NCI-H345 treated with DMSO at 0.1 percent for 48 hours (cell line): ENCODE data around the gene FIGN.

Source experiments
- DNase-seq: peaks from one replicate; lab custom pipeline; 2025; ENCODE audit not compliant: unreplicated experiment; lab: John Stamatoyannopoulos, UW

Gene FIGN

DNA sequence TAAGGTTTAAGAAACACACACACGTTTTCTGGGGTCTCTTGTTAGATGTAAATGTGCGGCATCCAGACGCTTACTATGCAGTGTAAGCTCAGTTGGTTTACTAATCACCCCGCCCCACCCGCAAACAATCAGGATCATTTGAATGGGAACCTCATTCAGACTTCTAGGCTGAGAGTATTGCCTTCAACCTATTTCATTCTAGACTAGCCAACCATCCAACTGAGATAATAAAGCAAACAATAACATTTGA lies 1.3 kb upstream of the FIGN start:
- peak; percentile 36 for DNase-seq

DNA sequence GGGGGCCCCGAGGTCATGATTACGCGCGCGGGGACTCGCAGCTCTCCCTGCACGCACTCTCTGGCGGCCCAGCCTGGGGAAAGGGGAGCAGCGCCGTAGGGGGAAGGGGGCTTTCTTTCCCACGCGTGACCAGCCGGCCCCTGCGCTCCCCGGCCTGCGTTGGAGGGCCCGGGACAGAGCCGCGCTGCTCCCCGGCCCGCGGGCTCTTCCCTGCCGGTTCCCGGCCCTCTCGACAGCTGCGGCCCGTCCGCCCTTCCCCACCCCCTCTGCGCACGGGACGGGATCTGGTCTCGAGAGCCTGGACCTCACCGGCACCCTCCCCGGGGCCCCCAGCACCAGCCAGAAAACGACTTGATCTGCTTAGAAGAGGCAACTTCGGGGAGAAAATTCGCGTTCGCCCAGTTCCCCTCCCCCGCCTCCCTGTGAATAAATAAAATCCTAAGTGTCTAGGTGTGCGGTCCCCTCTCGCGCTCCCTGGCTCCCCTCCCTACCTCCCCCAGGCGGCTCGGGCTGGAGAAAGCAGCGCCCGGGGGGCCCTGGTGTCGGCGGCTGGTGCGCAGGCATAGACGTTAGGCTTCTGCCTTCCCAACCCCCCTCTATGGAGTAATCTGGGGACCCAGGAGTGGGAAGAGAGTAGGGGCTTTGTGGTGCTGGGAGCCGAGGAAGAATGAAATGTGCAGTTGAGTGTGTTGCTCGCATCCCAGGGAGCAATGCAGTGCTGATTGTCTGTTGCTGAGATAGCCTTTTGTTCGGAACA lies 803 bp upstream of the FIGN start:
- peak; percentile 49 for DNase-seq

DNA sequence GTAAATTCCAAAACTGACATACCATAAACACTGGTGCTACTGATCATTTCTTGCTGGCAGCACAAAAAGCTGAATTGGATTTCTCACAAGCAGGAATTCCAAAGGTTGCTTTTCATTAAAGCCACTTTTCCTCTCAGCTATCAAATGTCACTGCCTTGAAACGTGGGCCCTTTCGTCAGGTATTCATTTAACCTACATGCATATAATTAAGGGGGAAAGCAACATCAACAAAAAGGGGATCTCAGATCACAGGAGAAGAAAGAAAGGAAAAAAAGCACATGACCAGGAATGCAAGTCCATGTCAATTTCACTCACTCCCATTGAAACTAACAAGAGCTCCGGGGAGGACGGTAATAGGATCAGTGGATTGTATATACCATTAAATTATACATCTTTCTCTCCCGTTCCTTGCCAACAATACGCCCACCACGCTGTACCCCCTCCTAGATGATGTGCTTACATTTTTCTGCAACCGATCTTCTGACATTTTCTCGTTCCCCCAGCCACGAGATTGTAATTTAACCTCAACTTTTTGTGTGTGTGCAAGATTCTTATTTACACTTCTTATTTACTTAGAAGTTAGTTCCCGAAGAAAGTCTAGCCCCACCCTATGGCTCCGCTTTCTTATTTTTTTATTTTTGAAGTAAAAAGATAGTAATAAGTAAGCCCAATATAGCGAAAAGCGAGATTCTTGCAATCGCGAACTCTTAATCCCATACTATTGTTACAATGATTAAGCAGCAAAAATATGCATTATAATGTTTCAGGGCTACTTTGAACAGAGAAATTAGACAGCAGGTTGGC lies 725 bp downstream of the FIGN start:
- DNase-seq, result peak; percentile 20

DNA sequence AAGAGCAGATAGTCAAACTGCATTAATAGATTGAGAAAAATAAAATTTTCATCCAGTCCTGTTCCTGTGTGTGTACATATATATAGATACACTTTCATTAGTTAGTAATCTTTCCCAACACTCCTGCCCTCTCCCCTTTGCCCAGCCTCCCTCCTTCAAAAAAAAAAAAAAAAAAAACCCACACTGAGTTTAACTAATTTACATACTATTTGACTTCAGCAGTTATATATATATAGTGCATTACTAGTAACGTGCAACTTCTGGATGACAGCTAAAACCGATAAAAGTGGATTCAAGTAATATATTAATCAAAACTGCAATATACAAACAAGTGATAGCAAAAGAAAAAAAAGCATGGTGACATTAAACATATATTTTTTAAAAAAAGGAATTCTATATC lies 1.4 kb downstream of the FIGN start:
- DNase-seq, result no peak

DNA sequence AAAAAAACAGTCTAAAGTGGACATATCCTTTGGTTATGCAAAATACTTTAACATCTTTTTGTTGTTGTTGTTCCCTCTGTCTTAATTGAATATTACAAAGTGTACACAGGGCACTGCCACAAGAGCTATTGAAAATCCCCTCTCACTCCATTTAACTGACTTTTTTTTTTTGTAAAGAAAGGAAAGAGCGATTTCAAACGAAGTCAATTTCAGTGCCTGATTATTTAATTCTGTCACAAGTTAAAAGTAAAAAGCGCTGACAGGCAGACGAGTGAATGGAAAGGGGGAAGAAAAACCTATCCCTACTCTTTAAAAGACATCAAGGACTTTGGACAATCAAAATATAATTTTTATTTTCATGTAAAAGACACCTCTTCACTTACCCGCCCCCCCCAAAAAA lies 1.9 kb downstream of the FIGN start:
- no peak for DNase-seq

DNA sequence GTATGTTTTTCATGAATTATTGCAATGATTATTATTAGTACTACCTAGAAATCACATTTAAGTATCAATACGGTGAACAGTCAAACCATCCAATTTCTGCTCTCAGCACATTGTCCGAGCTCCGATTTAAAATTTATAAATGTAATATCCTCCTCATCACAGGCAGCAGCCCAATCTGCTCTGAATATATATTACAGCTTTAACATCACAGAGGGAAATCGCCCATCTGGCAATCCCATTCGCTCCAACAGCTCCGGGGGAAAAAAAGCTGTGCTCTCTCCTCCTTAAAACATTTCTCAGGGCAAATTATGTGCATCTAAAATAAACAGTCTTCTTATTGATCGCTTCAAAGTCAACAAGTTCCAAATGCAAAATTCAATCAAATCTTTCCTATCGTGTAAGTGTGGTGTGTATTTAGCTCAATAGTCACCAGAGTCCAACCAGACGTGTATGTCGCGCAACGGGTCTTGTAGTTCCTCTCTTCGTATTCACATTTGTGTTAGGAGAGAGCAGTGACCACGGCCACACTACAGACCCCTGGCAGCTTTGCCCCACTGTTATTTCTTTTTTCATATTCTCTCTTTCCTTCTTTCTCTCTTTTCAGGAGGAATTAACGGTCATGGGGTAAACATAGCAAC lies 2.4 kb downstream of the FIGN start:
- DNase-seq, result no peak

DNA sequence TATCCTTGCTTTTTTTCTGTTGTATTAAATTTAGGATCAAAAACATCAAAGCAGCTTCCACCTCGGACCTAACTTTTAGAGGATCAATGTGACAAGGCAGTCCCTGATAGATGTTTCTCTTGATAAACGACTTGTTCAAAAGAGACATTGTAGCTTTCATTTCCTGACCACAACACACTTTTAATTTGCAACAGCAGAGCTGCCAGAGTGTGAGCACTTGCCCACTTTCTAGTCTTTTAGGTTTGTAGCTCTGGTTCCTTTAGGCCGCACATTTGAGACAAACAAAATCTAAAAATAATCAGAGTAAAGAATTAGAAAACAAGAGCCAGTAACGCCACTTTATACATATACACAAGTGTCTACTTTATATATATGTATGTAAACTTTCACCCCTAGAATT lies 3.1 kb downstream of the FIGN start:
- DNase-seq, result no peak

DNA sequence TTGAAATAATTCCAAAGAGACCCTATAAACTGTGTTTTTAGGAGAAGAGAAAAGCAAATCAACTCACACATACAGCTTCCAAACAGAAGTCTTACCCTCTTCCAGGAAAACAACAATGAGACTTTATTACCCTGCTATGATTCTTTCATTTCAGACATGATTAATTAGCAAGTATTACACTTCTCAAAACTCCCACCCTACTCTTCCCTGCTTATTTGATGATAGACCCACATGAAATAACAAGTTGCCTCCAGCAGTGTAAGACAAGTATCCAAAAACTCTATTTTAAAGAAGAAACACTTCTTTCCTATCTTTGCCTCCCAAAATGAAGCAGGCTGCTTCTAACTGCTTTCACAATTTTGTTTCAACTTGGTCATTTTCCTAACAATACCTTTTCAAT lies 4.1 kb downstream of the FIGN start:
- no peak for DNase-seq

DNA sequence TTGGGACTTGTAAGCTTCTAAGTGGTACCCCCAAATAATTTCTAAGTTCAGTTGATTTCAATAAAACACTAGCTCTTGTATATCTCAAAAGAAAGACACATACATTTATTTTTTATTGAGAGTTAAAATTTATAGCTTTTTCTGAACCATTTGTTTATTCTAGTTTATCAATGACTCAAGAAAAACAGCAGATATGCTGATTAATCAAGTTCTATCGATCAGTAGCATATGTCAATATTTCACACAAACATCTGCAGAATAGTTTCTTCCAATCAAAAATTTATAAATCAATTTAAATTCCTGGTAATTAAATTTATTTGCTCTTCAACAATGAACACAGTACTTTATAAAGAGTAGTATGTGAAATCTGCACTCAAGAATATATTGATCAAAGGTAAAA lies 5.3 kb downstream of the FIGN start:
- DNase-seq, result no peak

DNA sequence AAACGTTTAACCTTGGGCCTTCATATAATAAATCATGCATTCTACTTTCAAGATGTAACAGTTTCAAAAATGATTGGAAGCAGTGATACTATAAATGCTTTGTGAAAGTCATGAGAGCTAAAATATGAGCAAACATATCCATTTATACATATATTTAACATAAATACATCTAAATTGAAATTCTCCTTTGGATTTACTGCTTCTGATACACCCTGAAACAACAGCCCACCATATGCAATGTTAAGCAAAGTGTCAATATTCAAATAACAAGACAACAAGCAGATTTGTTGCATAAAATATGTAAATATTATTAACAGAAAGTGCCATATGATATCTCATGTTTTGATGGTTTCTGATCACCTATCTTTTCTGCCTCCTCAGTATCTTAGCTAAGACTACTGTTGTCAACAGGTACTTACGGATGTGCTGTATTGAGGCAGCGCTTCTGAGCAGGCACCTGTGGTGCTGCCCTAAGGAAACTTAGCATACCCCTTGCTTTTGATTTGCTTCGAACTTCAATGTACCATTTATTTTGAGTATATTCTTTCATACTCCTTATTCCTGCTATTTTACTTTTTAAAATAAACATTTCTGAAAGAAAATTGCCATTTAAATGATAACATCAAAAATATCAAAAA lies 6.1 kb downstream of the FIGN start:
- DNase-seq, result no peak

DNA sequence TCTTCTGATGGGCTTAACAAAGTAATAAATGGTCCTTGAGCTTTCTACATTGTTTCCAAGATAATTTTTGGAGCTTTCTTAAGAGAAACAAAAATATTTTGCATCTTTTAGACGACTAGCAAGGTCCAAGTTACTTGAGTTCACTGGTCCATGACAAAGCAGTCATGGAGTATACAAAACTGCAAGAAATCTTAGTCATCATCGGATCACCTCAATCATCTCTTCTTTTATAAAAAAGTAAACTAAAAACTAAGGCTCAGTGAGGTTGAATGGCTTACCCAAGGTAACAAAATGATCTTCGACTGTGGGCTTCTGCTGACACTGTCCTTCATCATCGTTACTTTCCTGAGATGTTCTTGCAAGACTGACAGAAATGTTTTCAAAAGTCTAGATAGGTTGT lies 11.9 kb downstream of the FIGN start:
- DNase-seq, result no peak

DNA sequence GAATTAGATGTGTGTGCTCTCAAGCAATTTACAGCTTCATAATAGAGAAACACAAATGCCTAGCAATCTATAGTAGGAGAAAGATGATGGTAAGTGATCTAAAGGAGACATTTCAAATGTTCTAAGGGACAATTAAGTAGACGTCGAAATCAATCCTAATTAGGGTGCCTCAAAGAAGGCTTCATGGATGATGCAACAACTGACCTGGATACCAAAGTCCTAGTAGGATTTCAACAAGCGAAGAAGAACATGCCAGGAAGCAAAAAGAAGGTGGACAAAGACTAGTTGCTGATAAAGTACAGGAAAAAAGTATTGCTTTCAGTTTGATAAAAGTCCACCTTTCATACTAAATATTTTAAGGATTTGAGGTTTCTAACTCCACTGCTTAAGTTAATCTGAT lies 12.5 kb downstream of the FIGN start:
- DNase-seq, result no peak

DNA sequence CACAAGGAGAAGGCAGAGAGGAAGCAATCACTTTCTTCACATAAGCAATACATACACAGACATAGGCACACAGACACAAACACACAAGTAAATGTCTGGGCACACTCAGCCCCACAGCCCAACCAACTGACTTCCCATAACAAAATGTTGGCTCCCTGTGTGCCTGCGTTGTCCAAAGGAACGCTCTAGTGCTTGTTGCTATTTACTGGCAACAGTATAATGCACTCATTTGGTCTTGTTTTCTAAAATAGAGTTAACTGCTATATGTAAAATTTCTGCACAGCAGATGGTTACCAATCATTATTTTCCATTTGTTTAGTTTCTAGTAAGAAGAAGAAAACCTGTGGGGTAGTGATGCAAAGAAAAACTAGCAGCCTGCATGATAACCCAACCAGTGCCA lies 16.5 kb downstream of the FIGN start:
- DNase-seq, result no peak

DNA sequence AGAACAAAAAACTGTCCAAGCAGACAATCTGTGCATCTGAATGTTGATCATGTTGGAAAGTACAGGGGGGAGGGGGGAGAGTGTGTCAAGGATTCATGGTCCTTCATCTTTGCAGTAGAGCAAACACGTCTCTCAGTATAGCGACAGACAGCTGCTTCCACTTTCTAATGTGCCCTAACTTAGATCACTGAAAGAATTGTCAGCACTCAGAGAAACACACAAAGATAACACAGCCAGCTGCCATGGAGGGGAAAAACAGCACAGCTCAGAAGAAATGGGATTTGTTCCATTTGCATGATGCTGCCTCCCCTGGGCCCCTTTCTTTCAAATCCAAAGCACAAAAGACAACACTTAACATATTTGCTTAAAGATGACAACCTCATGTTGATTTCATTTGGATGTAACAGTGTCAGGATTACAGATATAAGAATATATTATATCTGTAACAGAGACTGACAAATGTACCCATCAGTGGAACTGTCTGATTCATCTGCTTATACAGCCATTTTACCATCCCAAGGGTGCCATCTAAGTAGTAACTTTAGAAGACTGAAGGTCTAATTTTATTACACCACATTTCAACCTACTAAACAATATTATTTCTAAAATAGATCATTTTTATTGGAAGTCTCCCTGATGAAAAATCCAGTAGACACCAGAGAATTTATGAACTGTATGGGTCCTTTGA lies 17.7 kb downstream of the FIGN start:
- DNase-seq, result peak; percentile 49

DNA sequence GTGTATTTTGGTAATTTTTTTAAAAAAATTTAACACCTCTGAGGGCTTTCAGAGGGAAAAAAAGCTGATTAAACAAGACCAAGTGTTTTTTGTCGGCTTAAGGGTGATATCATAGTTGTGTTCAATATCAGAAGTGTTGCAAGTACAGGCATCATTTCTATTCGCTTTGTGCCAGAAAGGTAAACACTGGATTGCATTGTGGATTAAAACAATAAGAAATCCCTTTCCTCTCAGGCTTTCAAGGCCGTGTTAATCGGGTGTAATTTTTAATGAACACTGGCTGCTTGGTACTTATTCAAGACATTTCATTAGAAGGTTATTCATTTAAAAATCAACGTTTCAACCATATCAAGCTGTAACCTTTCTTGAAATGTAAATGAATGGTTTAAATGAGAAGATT lies 18.3 kb downstream of the FIGN start:
- peak; percentile 22 for DNase-seq

DNA sequence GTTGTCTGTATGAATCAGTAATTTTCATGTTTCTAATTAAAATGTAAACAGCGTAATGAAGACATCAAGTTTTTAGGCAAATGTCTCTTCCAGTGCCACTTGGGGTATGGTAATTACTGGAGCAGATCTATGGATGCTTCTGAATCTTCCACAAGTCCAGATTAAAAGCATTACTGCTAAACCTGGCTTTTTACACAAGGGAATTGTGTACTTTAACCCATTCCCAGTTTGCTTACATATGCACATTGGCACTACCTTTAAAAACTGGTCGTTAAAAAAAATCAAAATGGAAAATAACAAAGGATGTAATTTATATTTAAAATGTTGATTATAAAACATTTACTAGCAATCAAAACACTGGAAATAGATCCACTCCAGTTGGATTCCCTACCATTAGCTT lies 19.7 kb downstream of the FIGN start:
- no peak for DNase-seq

DNA sequence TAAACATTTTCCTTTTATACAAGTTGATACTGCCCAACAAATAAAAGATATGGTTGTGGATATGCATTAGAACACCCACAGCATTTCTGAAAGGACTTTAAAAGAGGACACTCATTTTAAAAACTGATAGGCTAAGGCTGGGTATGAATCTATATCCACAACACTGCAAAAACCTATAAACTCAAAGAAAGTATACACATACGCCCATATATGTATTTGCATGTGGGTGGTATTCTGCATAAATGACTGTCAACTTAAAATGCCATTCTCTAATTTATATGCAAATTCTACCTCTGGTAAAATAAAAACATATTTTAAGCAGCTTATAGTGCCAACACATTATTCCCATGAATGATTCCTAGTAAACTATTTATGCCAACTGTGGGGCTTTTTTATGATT lies 20.1 kb downstream of the FIGN start:
- DNase-seq, result no peak

DNA sequence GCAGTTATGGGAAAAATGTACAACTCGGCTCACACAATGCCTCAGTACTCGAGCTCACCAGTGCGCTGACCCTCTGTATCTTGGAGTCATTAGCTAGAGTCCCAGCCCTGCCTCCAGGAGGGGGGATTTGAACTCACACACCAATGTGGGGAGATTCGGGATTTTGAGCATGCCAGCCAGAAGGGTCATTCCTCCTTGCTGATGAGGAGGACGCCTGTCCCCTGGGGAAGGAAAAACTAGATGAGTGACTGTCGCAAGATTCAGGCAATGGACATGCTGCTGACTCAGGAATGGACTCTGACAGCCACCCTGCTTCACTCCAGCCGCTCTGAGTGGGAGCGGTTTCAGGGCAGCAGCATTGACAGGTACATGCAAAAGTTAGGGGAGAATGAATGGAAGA lies 20.6 kb downstream of the FIGN start:
- DNase-seq, result no peak

DNA sequence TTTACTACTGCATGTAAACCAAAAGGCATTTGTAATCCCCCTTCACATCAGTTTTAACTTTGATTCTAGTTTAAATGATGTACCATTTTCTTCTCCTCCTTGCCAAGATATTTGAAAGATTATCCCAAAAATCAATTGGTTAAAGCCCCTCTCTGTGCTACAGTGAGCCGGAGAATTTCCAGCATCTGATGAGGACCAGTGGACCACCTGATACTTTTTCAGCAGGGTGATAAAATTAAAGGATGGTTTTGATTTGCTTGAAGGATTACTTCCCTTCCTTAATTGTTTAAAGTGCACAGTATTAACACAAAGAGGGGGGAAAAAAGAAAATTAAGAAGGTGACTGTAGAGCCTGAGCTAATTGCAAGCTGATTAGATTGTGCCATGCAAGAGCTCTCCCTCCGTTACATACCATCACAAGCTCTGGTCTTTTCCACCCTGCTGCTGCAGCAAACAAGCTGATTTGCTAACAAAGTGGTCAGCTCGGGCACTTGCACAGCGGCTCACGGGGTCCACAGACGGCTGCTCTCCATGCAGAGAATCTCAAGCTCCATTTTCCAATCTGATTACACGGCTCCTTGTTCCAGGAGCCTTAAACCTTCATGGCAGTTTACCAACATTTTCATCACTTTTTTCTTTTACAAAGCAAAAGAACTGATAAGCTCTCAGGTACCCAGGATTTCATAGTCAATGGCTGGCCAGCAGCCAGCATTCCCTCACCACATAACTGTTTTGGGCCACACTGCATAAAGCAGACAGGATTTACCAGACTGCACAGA lies 22.1 kb downstream of the FIGN start:
- no peak for DNase-seq

DNA sequence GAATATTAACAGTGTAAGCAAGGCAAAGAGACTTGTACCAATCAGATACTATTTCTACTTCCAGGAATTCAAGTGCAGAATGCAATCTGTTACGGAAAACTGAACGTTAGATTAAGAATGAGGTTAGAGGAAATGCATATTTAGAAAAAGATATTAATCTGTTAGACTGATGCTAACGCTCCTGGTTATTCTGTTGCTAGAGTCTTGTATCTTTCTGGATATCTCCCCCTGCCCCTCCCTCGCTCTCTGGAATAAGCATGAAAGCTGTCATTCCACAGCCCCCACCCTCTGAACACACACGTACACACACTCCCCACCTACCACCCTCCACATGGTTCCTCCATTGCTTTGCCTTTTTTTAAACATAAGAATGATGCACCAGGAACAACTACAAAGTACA lies 24.1 kb downstream of the FIGN start:
- no peak for DNase-seq

DNA sequence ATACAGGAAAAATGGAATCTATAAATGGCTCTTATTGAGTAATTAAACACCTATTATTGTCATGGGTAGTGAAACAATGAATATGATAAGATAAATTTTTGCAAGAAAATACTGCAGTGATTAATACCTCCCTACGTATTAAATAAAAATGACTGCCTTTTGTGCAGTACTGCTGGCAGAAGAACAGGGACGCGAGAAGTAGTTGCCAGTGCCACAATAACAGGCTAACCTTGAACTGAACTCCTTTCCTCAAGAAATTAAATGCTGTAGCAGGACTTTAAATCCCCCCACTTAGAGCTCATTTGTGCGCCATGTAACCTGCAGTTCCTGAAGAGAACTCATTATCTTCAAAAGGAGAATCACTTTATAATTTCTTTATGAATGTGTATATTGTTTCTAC lies 24.6 kb downstream of the FIGN start:
- DNase-seq, result no peak
